Stomach (tissue), 9 donors: ENCODE results near the gene C16orf90. TPM values are rescaled to one million over a fixed set of nuclear protein-coding genes. Genes with fewer than 3 reads are reported as not detected.

Source experiments
- DNase-seq, 2 donors: peaks; one replicate each; pipeline versions ENCODE4 v3.0.0 to v3.0.0-alpha.2; 2013 to 2019
- H3K27ac ChIP-seq, 5 donors: fragments of 200-600 bp in 4 of 5; sonication (generic) in 4 of 5; one replicate each; pipeline ENCODE4 v1.5.1; 2013 to 2019; ENCODE audit warnings: mild to moderate bottlenecking in 1 of 5, moderate library complexity in 1 of 5
- H3K27me3 ChIP-seq, 3 donors: fragments of 200-600 bp; sonication (generic); one replicate each; pipeline ENCODE4 v1.5.1; 2017 to 2019; ENCODE audit warnings: mixed run types in 1 of 3
- H3K36me3 ChIP-seq, 4 donors: fragments of 200-600 bp; sonication (generic); 1 replicate in 3 of 4; 2 replicates in 1 of 4; pipeline ENCODE4 v1.5.1; 2016 to 2019
- H3K4me1 ChIP-seq, 4 donors: fragments of 200-600 bp; sonication (generic); one replicate each; pipeline ENCODE4 v1.5.1; 2016 to 2019
- H3K4me3 ChIP-seq, 4 donors: fragments of 200-600 bp; sonication (generic) in 3 of 4; one replicate each; pipeline ENCODE4 v1.5.1; 2016 to 2019; ENCODE audit warnings: mild to moderate bottlenecking in 1 of 4
- H3K9me3 ChIP-seq, 4 donors: fragments of 200-600 bp; sonication (generic); one replicate each; pipeline ENCODE4 v1.5.1; 2016 to 2019
- EP300 ChIP-seq: sonication (generic); formaldehyde crosslinking; IDR thresholded peaks from one replicate; pipeline ENCODE4 v1.6.1; 2017; ENCODE audit warnings: antibody characterized with exemption
- POLR2A ChIP-seq, 4 donors: fragments of 450-650 bp; IDR thresholded peaks; one replicate each; pipeline ENCODE4 v1.6.1; 2016; ENCODE audit warnings: antibody characterized with exemption in 4 of 4, control low read depth in 2 of 4, mild to moderate bottlenecking in 1 of 4, moderate library complexity in 1 of 4
- POLR2AphosphoS5 ChIP-seq, 3 donors: sonication (generic); formaldehyde crosslinking; IDR thresholded peaks; one replicate each; pipeline ENCODE4 v1.6.1; 2016; ENCODE audit warnings: antibody characterized with exemption in 3 of 3
- WGBS, 5 donors: extraction: QIAGEN DNeasy Blood & Tissue Kit in 3 of 5; methylation state at CpG; one replicate each; pipeline versions ENCODE4 v1.1.5 to v1.1.7; 2013 to 2018; 5-methylcytosine and 5-hydroxymethylcytosine counted together
- intact Hi-C: fragments of 100-400 bp; cut with DNase I; formaldehyde crosslinking; loops from one replicate; pipeline ENCODE4 v1.15.1; 2023; ENCODE audit warnings: low total_unique reads
- polyA plus RNA-seq, 3 donors: library from polyadenylated mRNA; stranded (reverse); fragments of 200-250 nt; gene quantifications; one replicate each; pipeline ENCODE4 v1.2.3, GENCODE V29; 2013
- total RNA-seq, 5 donors: library from RNA; depleted of rRNA; stranded (reverse); fragments of >200 nt; gene quantifications; one replicate each; pipeline versions ENCODE4 v1.1.0 to v1.2.3, GENCODE V29; 2014 to 2016
- TF ChIP-seq, protein P1 (sequence below), 7 experiments: fragments of 450-650 bp in 4 of 7; fragments of 200-600 bp in 3 of 7; sonication (generic) in 3 of 7; IDR thresholded peaks; one replicate each; pipeline ENCODE4 v1.5.1; 2016 to 2019; ENCODE audit warnings: antibody characterized with exemption in 7 of 7, control low read depth in 2 of 7, mild to moderate bottlenecking in 1 of 7
- donor health status: healthy with polysubstance abuse.
- donor health status: Bipolar disorder and iron deficiency.
- donor health status: healthy.

Gene C16orf90
- total and polyA plus RNA-seq, 8 donors, result not detected

DNA sequence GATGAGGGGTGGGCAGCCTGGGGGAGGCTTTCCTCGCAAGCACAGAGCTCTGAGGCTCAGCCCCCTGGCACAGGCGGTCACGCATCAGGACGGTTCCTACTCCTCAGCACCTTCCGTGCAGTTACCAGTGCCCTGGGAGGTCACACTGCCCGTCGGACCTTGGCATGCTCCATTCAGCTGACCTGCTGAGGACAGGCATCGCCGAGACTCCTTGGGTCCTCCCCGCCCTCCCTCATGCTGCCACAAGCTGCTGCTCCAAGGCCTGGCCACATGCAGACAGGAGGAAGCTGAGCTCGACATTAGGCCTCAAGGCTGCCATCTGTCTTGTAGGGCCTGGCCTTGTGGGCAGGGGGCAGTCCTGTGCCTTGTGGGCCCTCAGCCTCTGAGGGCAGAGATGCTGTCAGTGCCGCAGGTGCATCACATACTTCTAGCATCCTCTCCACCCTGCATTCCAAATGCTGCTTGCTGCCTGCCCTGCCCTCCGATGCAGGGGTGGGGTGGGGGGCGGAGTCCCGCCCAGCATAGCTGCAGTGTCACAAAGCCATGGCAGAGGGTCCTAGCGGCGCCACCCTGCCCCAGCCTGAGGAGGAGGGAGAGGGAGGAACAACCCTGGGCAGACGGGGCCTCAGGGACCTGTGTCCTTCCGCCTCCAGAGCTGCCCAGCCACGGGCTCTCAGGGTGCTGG, 9.3 kb downstream of the C16orf90 start:
- 86 to 92% (median 91%) methylated on average over 16 to 20 of the region's 20 CpGs for WGBS, 5 donors
- no peak overlapping the region for H3K4me3 ChIP-seq
- DNase-seq, result no peak
- no peaks in the 10 kb centered on the region for H3K9me3 ChIP-seq
- intact Hi-C loops, result no loop called here
- peaks cover 57 to 73% (median 73%) of the 10 kb centered on the region in 4 donors for H3K36me3 ChIP-seq
- no peak overlapping the region for H3K27ac ChIP-seq
- H3K27me3 ChIP-seq, result no peaks in the 10 kb centered on the region
- TF ChIP-seq POLR2AphosphoS5 (IDR thresholded peaks at IDR 0.05), result no peak
- no peak for TF ChIP-seq EP300
- TF ChIP-seq, protein P1, sequence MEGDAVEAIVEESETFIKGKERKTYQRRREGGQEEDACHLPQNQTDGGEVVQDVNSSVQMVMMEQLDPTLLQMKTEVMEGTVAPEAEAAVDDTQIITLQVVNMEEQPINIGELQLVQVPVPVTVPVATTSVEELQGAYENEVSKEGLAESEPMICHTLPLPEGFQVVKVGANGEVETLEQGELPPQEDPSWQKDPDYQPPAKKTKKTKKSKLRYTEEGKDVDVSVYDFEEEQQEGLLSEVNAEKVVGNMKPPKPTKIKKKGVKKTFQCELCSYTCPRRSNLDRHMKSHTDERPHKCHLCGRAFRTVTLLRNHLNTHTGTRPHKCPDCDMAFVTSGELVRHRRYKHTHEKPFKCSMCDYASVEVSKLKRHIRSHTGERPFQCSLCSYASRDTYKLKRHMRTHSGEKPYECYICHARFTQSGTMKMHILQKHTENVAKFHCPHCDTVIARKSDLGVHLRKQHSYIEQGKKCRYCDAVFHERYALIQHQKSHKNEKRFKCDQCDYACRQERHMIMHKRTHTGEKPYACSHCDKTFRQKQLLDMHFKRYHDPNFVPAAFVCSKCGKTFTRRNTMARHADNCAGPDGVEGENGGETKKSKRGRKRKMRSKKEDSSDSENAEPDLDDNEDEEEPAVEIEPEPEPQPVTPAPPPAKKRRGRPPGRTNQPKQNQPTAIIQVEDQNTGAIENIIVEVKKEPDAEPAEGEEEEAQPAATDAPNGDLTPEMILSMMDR (IDR thresholded peaks at IDR 0.05), result no peak
- no peak for TF ChIP-seq POLR2A (IDR thresholded peaks at IDR 0.05)
- H3K4me1 ChIP-seq, result peaks cover 0 to 4% (median 1%) of the 10 kb centered on the region in 4 donors

DNA sequence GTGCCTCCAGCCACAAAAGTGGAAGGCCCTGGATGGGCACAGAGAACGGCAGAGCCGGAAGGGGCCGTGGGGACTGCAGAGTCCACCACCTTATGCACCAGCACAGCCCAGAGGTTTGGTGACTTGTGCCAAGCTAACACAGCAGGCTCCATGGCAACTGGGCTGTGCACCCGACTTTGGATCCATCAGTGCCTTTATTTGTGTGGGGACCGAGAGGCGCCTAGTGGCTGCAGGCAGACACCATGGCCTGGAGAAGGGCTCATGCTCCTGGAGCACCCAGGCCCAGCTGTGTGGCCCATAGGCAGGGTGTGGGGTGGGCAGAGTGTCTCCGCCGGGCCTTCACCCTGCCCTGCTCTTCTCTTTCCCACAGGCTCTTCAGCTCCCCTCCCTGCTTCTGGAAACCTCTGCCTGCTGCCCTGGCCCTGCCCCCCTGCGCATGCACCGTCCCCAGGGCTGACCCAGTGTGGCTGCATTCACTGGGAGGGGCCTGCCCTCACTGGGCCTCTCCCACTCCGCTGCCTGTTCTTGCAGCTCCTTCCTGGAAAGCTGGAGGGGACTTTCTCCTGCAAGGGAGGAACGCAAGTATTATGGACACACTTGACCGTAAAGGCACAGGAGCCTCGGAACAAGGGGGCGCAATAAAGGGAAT, 10.1 kb downstream of the C16orf90 start:
- intact Hi-C loops, result no loop called here
- 87 to 93% (median 89%) methylated on average over 9 to 15 of the region's 15 CpGs for WGBS, 5 donors
- DNase-seq, result no peak
- Histone ChIP-seq H3K27ac (no peak overlapping the region), H3K4me1 (no peaks in the 10 kb centered on the region), H3K36me3 (peaks cover 59 to 81% (median 81%) of the 10 kb centered on the region in 4 donors), H3K9me3 (no peaks in the 10 kb centered on the region), H3K4me3 (no peak overlapping the region), H3K27me3 (no peaks in the 10 kb centered on the region)
- TF ChIP-seq POLR2A (IDR thresholded peaks at IDR 0.05), result no peak

DNA sequence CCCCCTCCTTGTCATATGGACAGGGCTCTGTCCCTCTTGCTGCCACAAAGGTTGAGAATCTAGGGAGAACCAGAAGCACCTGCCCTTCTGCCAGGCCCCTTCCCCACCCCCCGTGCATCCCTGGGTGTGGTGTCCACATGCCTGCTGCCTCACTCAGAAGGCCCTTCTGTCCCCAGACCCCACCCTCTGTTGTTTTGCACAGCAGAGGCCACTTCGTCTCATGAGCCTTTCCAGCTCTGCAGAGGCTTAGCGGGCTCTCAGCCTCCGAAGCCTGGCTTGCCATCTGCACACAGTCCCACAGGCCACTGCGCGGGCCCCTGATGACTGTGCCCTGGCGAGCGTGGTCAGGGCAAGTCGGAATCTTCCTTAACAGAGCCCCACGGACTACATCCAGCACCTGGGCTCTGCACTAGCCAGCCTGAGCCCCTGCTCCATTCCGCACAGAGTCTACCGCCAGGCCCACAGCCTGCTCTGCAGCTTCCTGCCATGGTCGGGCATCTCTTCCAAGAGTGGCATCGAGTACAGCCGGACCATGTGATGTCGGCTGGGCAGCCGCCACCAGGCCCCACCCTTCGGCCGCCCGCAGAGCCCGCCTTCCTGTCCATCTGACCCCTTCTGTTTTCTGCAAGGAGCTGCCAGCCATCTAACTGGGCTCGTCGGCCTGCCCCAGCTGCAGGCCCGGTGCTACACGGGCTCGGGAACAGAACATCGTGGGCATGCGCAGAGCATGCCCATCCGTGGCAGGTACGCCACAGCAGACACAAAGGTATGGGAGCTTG, 10.8 kb downstream of the C16orf90 start:
- DNase-seq, result no peak
- H3K4me3 ChIP-seq, result no peak overlapping the region
- WGBS, 5 donors, result 91 to 93% (median 91%) methylated on average over 18 to 30 of the region's 30 CpGs
- H3K27me3 ChIP-seq, result no peaks in the 10 kb centered on the region
- H3K36me3 ChIP-seq, result peaks cover 65 to 88% (median 88%) of the 10 kb centered on the region in 4 donors
- H3K4me1 ChIP-seq, result no peaks in the 10 kb centered on the region
- no peak overlapping the region for H3K27ac ChIP-seq
- H3K9me3 ChIP-seq, result no peaks in the 10 kb centered on the region
- TF ChIP-seq POLR2A (IDR thresholded peaks at IDR 0.05), result no peak
- TF ChIP-seq EP300, result no peak
- TF ChIP-seq, protein P1 (IDR thresholded peaks at IDR 0.05), result no peak
- no peak for TF ChIP-seq POLR2AphosphoS5 (IDR thresholded peaks at IDR 0.05)
- intact Hi-C loops, result no loop called here

DNA sequence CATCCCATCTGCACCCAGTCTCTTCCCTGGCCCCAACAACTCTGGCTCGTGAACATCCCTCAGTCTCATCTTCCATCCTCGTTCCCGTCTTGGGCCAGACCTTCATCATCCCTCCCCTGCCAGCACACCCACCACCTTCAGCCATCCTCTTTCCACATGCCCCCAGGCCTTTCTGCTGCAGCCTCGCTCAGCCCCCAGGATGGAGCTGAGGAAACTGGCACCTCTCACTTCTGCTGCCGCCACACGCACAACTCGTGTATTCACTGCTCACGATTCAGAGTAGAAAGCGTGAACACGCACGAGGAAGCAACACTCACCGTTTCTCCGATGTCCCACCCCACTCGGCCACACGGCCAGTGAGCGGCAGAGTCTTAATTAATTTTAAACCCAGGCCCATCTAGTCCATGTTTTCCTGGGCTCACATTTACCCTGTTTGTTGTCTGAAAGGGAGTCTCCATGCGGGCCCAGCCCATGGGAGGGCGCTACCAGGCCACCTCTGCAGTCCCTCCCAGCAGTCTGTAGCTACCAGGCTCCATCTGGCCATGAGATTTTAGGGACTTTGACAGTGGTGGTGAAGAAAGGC, 12.5 kb downstream of the C16orf90 start:
- Histone ChIP-seq H3K4me3 (no peak overlapping the region), H3K27ac (no peak overlapping the region), H3K27me3 (no peaks in the 10 kb centered on the region), H3K9me3 (no peaks in the 10 kb centered on the region), H3K4me1 (no peaks in the 10 kb centered on the region), H3K36me3 (peaks cover 69 to 100% (median 96%) of the 10 kb centered on the region in 4 donors)
- TF ChIP-seq POLR2AphosphoS5 (IDR thresholded peaks at IDR 0.05) (no peak), POLR2A (IDR thresholded peaks at IDR 0.05) (no peak)
- TF ChIP-seq, protein P1 (IDR thresholded peaks at IDR 0.05), result no peak
- no peak for DNase-seq
- 93 to 98% (median 94%) methylated on average over 18 of the region's 18 CpGs for WGBS, 5 donors
- intact Hi-C loops, result no loop called here
